Renal pelvis (tissue), 4 donors: ENCODE data around the gene DCAF10. TPM values are rescaled to one million over a fixed set of nuclear protein-coding genes. Genes with fewer than 3 reads are reported as not detected.
"Not testable (repeated sequence)": the region's sequence is repeated elsewhere in the genome, so short reads cannot be mapped to it uniquely, and the experiment has no call there.

Experiments used
- DNase-seq: peaks from one replicate; pipeline ENCODE4 v3.0.0-alpha.2; 2013
- polyA plus RNA-seq, 3 donors: library from polyadenylated mRNA; unstranded; fragments of 120-200 nt; gene quantifications; one replicate each; pipeline ENCODE4 v1.2.1, GENCODE V29; 2013; ENCODE audit not compliant: insufficient read length in 3 of 3

The DCAF10 gene
- polyA plus RNA-seq, 3 donors, result 27.8 to 39.3 (median 34.5) TPM

- DNase-seq, result no peak
Measured at GRCh38 chr9:37905131-37905505, 104.5 kb downstream of the DCAF10 start.

GRCh38 chr9:37905776-37906175 lies 105.2 kb downstream of the DCAF10 start:
- no peak for DNase-seq

GRCh38 chr9:37906312-37907239 lies 106.0 kb downstream of the DCAF10 start:
- DNase-seq, result no peak

- no peak for DNase-seq
Measured at GRCh38 chr9:37908283-37908682, 107.7 kb downstream of the DCAF10 start.

GRCh38 chr9:37908698-37909186 lies 108.1 kb downstream of the DCAF10 start:
- DNase-seq, result no peak

GRCh38 chr9:37909326-37909725 lies 108.7 kb downstream of the DCAF10 start:
- DNase-seq, result no peak

- not testable (repeated sequence) for DNase-seq
Measured at GRCh38 chr9:37909836-37910235, 109.2 kb downstream of the DCAF10 start.

GRCh38 chr9:37910271-37910670 lies 109.7 kb downstream of the DCAF10 start:
- DNase-seq, result no peak

- DNase-seq, result no peak
Measured at GRCh38 chr9:37911271-37911681, 110.7 kb downstream of the DCAF10 start.

- peak; percentile 85 for DNase-seq
Measured at GRCh38 chr9:37913480-37914153, 113.0 kb downstream of the DCAF10 start.

GRCh38 chr9:37914154-37914551 lies 113.6 kb downstream of the DCAF10 start:
- DNase-seq, result no peak

GRCh38 chr9:37914701-37915358 lies 114.2 kb downstream of the DCAF10 start:
- no peak for DNase-seq

GRCh38 chr9:37915911-37916470 lies 115.4 kb downstream of the DCAF10 start:
- no peak for DNase-seq

GRCh38 chr9:37916471-37917312 lies 116.1 kb downstream of the DCAF10 start:
- DNase-seq, result no peak

Other genes with a start within 250 kb of the DCAF10 start
- 10 to 100 TPM; 13.3 to 18.3 (median 13.8) TPM for gene FBXO10, start 224.4 kb upstream of the DCAF10 start, polyA plus RNA-seq
- gene TOMM5, start 208.2 kb upstream of the DCAF10 start, polyA plus RNA-seq, result 100 to 1,000 TPM; 110 to 128 (median 112) TPM
- 1 to 10 TPM in 2 of 3 donors, under 1 TPM in 1; 0.75 to 1.9 (median 1.1) TPM for gene FRMPD1, start 149.8 kb upstream of the DCAF10 start, polyA plus RNA-seq
- gene TRMT10B, start 47.0 kb upstream of the DCAF10 start, polyA plus RNA-seq, result 10 to 100 TPM; 11.5 to 28.8 (median 22.9) TPM
- gene EXOSC3, start 15.7 kb upstream of the DCAF10 start, polyA plus RNA-seq, result 10 to 100 TPM; 37.5 to 42.0 (median 39.5) TPM
- gene SLC25A51, start 103.3 kb downstream of the DCAF10 start, polyA plus RNA-seq, result 10 to 100 TPM; 17.0 to 23.2 (median 18.8) TPM